HepG2 (cell line): ENCODE data around the gene WNK4. TPM values are rescaled to one million over a fixed set of nuclear protein-coding genes. Genes with fewer than 3 reads are reported as not detected.

Experiments
- FOSL2 ChIP-seq: sonication (generic); formaldehyde crosslinking; IDR thresholded peaks from 2 replicates; pipeline ENCODE4 v1.4.0; 2020; ENCODE audit warnings: missing genetic modification reagents
- GATA4 ChIP-seq: sonication (generic); IDR thresholded peaks from 2 replicates; pipeline ENCODE4 v1.6.1; 2016; ENCODE audit warnings: antibody characterized with exemption, low read depth, borderline replicate concordance
- HNF4G ChIP-seq, 2 experiments: sonication (generic) in 1 of 2; formaldehyde crosslinking in 1 of 2; IDR thresholded peaks; 2 replicates each; pipeline versions ENCODE4 v1.4.0 to v1.6.1; 2011 to 2020; ENCODE audit warnings: borderline replicate concordance in 2 of 2, low read depth in 2 of 2, mild to moderate bottlenecking in 2 of 2, low read length in 1 of 2, missing genetic modification reagents in 1 of 2, moderate library complexity in 1 of 2
- KDM4B ChIP-seq: sonication (generic); formaldehyde crosslinking; IDR thresholded peaks from 2 replicates; pipeline ENCODE4 v1.4.0; 2020; ENCODE audit warnings: missing genetic modification reagents
- KDM5B ChIP-seq: sonication (generic); formaldehyde crosslinking; IDR thresholded peaks from 2 replicates; pipeline ENCODE4 v1.4.0; 2020; ENCODE audit warnings: missing genetic modification reagents, mild to moderate bottlenecking, borderline replicate concordance
- MAF1 ChIP-seq: sonication (generic); formaldehyde crosslinking; IDR thresholded peaks from 2 replicates; pipeline ENCODE4 v1.5.0; 2020; ENCODE audit warnings: missing genetic modification reagents, borderline replicate concordance
- MTF1 ChIP-seq: sonication (generic); formaldehyde crosslinking; IDR thresholded peaks from 2 replicates; pipeline ENCODE4 v1.5.0; 2020; ENCODE audit warnings: missing genetic modification reagents
- MXD4 ChIP-seq: IDR thresholded peaks from 2 replicates; pipeline ENCODE4 v1.6.1; 2016; ENCODE audit warnings: mild to moderate bottlenecking, missing biosample characterization, missing genetic modification reagents
- NAIF1 ChIP-seq: sonication (generic); formaldehyde crosslinking; IDR thresholded peaks from 2 replicates; pipeline ENCODE4 v1.5.0; 2020; ENCODE audit warnings: mild to moderate bottlenecking, missing genetic modification reagents, borderline replicate concordance
- NR1H2 ChIP-seq: sonication (generic); formaldehyde crosslinking; IDR thresholded peaks from 2 replicates; pipeline ENCODE4 v1.8.1; 2022; ENCODE audit warnings: low read depth, missing genetic modification reagents, borderline replicate concordance
- PCBP1 ChIP-seq: fragments of 200-400 bp; formaldehyde crosslinking; IDR thresholded peaks from 2 replicates; pipeline ENCODE4 v1.6.1; 2017; ENCODE audit warnings: mild to moderate bottlenecking, low read depth, low read length, borderline replicate concordance
- RAD51 ChIP-seq: fragments of 450-650 bp; IDR thresholded peaks from 2 replicates; pipeline ENCODE4 v1.6.1; 2016; ENCODE audit warnings: borderline replicate concordance
- RARA ChIP-seq: IDR thresholded peaks from 2 replicates; pipeline ENCODE4 v1.6.1; 2016; ENCODE audit warnings: missing genetic modification reagents, missing compliant biosample characterization
- RXRA ChIP-seq: sonication (generic); formaldehyde crosslinking; IDR thresholded peaks from 2 replicates; pipeline ENCODE4 v1.5.1; 2020; ENCODE audit warnings: missing genetic modification reagents
- RXRB ChIP-seq: IDR thresholded peaks from 2 replicates; pipeline ENCODE4 v1.6.1; 2016; ENCODE audit warnings: borderline replicate concordance, missing genetic modification reagents, missing compliant biosample characterization
- SNAPC2 ChIP-seq: sonication (generic); formaldehyde crosslinking; IDR thresholded peaks from 2 replicates; pipeline ENCODE4 v1.8.1; 2022; ENCODE audit warnings: mild to moderate bottlenecking, missing genetic modification reagents
- SP5 ChIP-seq: IDR thresholded peaks from 2 replicates; pipeline ENCODE4 v1.6.1; 2016; ENCODE audit warnings: low read depth, borderline replicate concordance
- TOE1 ChIP-seq: sonication (generic); formaldehyde crosslinking; IDR thresholded peaks from 2 replicates; pipeline ENCODE4 v1.4.0; 2020; ENCODE audit warnings: mild to moderate bottlenecking, missing genetic modification reagents
- YEATS4 ChIP-seq: sonication (generic); formaldehyde crosslinking; IDR thresholded peaks from 2 replicates; pipeline ENCODE4 v1.4.0; 2020; ENCODE audit warnings: missing genetic modification reagents, borderline replicate concordance
- ZFYVE20 ChIP-seq: sonication (generic); formaldehyde crosslinking; IDR thresholded peaks from 2 replicates; pipeline ENCODE4 v1.8.0; 2023; ENCODE audit warnings: low read depth, mild to moderate bottlenecking, moderate library complexity, missing genetic modification reagents, borderline replicate concordance
- ZNF251 ChIP-seq: sonication (generic); formaldehyde crosslinking; IDR thresholded peaks from 2 replicates; pipeline ENCODE4 v1.9.0; 2021; ENCODE audit warnings: mild to moderate bottlenecking, missing genetic modification reagents
- ZNF333 ChIP-seq: sonication (generic); formaldehyde crosslinking; IDR thresholded peaks from 2 replicates; pipeline ENCODE4 v1.4.0; 2020; ENCODE audit warnings: mild to moderate bottlenecking, missing genetic modification reagents, borderline replicate concordance
- ZNF460 ChIP-seq: sonication (generic); formaldehyde crosslinking; IDR thresholded peaks from 2 replicates; pipeline ENCODE4 v1.5.1; 2020; ENCODE audit warnings: missing genetic modification reagents, mild to moderate bottlenecking, borderline replicate concordance
- ZNF563 ChIP-seq: sonication (generic); formaldehyde crosslinking; IDR thresholded peaks from 2 replicates; pipeline ENCODE4 v1.8.0; 2022; ENCODE audit warnings: mild to moderate bottlenecking, moderate library complexity, missing genetic modification reagents
- ZNF781 ChIP-seq: sonication (generic); formaldehyde crosslinking; IDR thresholded peaks from 2 replicates; pipeline ENCODE4 v1.5.1; 2020; ENCODE audit warnings: borderline replicate concordance, mild to moderate bottlenecking, missing genetic modification reagents; ENCODE audit errors: not compliant biosample characterization
- ZNF841 ChIP-seq: sonication (generic); formaldehyde crosslinking; IDR thresholded peaks from 2 replicates; pipeline ENCODE4 v1.8.1; 2023; ENCODE audit warnings: missing genetic modification reagents, borderline replicate concordance
- polyA plus RNA-seq, 8 experiments: library from polyadenylated mRNA; depleted of rRNA in 3 of 8; stranded (reverse) in 7 of 8; unstranded in 1 of 8; fragments of >200 nt; fragmentation: Illumina TruSeq in 4 of 8; extraction: Trizol in 4 of 8; gene quantifications; 2 replicates each; pipeline versions ENCODE4 v1.2.1 to v1.2.3, GENCODE V29; 2011 to 2016; ENCODE audit warnings: low read depth in 4 of 8, missing spikeins in 1 of 8, mixed read lengths in 1 of 8; ENCODE audit not compliant: insufficient read depth in 1 of 8
- total RNA-seq, 5 experiments: library from RNA; depleted of rRNA; stranded (reverse); fragments of >200 nt; fragmentation: Illumina TruSeq; extraction: Trizol; gene quantifications; 2 replicates each; pipeline ENCODE4 v1.2.3, GENCODE V29; 2016; ENCODE audit warnings: low read depth in 1 of 5

Gene WNK4
- total and polyA plus RNA-seq, 2 of the 13 experiments (the other 11 are each of a cell fraction or from before 2014, with no cell fraction given) = 2.7 to 13.7 TPM

- TF ChIP-seq MAF1 (0 out of 2 replicates have a peak, but pooled peaks have one; percentile 48), ZNF251 (CRISPR knock-in tag) (no peak), HNF4G (IDR thresholded peaks at IDR 0.05; ENCODE audit: borderline replicate concordance, low read depth, low read length) (peak; percentile 28; the same call in 1 of the 2 replicates), HNF4G (CRISPR knock-in tag; IDR thresholded peaks at IDR 0.05; ENCODE audit: borderline replicate concordance, low read depth) (peak; percentile 80), ZNF460 (no peak), ZNF841 (0 out of 2 replicates have a peak, but pooled peaks have one; percentile 55), MTF1 (no peak), GATA4 (0 out of 2 replicates have a peak, but pooled peaks have one; percentile 56), SP5 (peak; percentile 35; the same call in 1 of the 2 replicates), RXRA (CRISPR knock-in tag) (peak; percentile 85), KDM4B (peak; percentile 43; the same call in 1 of the 2 replicates), RXRB (CRISPR knock-in tag) (peak; percentile 83), SNAPC2 (peak; percentile 79; the same call in 1 of the 2 replicates), ZNF333 (peak; percentile 48), RAD51 (no peak), RARA (CRISPR knock-in tag) (no peak; the same call in 1 of the 2 replicates), FOSL2 (CRISPR knock-in tag) (peak; percentile 58), PCBP1 (no peak; the same call in 1 of the 2 replicates), ZNF781 (peak; percentile 96), MXD4 (CRISPR knock-in tag) (peak; percentile 83), ZNF563 (peak; percentile 87), YEATS4 (CRISPR knock-in tag) (peak; percentile 94; the same call in 1 of the 2 replicates), KDM5B (CRISPR knock-in tag) (peak; percentile 89), TOE1 (peak; percentile 93), NAIF1 (CRISPR knock-in tag) (peak; percentile 63; the same call in 1 of the 2 replicates), ZFYVE20 (CRISPR knock-in tag) (no peak; the same call in 1 of the 2 replicates), NR1H2 (CRISPR knock-in tag) (peak; percentile 63; the same call in 1 of the 2 replicates)
Measured at GRCh38 chr17:42798383-42799380, 18.3 kb downstream of the WNK4 start, which contains the start of the genes CNTD1 and COA3 (continued).
